NAMALWA (cell line): ENCODE data around the gene RNGTT.
"Not testable (repeated sequence)": the region's sequence is repeated elsewhere in the genome, so short reads cannot be mapped to it uniquely, and the experiment has no call there.

Experiments used
- DNase-seq: peaks from one replicate; pipeline ENCODE4 v3.0.0-alpha.2; 2015; ENCODE audit warnings: low spot score

RNGTT gene

DNA sequence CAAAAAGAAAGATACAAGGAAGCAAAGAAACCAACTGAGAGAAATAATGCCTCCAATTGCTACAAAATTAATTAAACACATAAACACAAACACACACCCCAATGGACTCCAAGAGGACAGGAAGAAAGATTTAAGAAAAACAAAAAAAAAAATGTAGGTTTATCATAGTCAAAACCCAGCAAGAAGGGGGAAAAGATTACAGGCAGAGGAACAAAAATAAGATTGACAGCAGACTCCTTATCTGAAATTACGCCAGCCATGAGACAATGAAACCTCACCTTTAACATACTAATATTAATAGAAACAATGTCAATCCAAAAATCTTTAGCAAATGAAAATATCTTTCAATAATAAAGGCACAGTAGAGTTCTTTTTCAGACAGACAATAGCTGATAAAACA, 155.8 kb downstream of the RNGTT start:
- no peak for DNase-seq

DNA sequence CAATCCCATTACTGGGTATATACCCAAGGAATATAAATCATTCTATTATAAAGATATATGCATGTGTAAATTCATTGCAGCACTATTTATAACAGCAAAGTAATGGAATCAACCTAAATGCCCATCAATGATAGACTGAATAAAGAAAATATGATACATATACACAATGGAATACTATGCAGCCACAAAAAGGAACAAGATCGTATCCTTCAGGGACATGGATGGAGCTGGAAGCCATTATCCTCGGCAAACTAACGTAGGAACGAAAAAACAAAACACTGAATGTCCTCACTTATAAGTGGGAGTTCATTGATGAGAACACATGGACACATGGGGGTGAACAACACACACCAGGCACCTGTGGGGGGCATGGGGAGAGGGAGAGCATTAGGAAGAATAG, 156.7 kb downstream of the RNGTT start:
- DNase-seq = no peak

GRCh38 chr6:88804701-88805100, 158.7 kb downstream of the RNGTT start:
- no peak for DNase-seq

DNA sequence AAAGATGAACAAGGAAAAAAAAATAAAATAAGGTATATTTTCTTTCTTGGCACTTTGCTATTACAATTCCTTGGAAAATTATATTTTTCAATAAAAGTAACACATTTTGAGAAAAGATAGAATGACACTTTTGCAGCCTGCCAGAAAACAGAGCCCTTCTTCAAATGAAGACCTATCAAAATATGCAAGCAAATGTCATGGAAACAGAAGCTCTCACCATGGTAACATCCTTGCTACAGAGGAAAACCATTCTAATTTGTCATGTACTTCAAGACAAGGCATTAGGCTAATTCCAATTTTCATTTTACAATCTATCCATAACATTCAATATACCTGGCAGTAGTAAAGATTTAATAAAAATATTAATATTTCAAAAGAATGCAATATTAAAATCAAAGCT, 177.9 kb downstream of the RNGTT start:
- no peak for DNase-seq

DNA sequence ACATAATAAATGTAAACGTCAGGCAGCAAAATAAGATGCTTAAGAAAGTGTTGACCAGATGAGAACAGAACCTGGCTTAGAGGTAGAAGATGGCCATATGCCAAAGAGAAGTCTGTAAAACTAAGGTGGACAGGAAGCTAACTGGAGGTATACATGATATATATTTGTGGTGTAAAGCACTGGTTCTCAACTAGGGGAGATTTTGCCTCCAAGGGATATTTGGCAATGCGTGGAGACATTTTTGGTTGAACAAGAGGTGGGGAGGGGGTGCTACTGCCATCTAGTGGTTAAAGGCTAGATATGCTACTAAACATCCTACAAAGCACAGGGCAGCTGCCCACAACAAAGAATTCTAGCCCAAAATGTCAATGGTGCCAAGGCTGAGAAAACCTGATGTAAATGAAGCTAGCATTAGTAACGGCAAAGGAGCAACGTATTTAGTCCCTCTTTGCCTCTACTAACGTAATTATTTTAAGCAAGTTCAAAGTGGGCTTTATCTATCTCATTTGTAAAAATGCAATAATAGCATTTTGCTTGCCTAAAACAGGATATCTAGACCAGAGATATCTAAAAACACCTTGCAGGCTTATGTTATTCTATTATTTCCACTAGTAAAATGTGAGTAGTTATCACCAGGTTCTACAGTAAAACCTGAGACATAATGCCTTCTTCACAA, 182.6 kb downstream of the RNGTT start:
- DNase-seq = peak; percentile 91

DNA sequence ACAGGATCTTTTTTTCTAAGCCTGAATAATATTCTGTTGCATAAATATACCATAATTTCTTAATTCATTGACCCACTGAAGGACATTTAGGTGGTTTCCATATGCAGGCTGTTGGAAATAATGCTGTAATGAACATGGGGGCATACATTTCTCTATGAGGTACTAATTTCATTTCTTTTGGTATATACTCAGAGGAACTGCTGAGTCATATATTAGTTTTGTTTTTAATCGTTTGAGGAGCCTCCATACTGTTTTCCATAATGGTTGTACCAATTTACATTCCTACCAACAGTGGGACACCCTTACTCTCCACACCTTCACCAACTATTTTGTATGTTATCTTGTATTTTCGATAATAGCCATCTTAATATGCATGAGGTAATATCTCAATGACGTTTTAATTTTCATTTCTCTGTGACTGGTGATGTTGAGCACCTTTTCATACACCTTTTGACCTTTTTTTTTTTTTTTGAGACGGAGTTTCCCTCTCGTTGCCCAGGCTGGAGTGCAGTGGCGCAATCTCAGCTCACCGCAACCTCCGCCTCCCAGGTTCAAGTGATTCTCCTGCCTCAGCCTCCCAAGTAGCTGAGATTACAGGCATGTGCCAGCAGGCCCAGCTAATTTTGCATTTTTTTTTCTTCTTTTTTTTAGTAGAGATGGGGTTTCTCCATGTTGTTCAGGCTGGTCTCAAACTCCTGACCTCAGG, 187.4 kb downstream of the RNGTT start:
- no peak for DNase-seq

- not testable (repeated sequence) for DNase-seq
Measured at GRCh38 chr6:88768114-88768513, 195.3 kb downstream of the RNGTT start.

GRCh38 chr6:88764081-88764480, 199.3 kb downstream of the RNGTT start:
- no peak for DNase-seq

GRCh38 chr6:88763160-88763559, 200.3 kb downstream of the RNGTT start:
- DNase-seq = no peak

GRCh38 chr6:88761237-88762031, 202.0 kb downstream of the RNGTT start:
- peak; percentile 82 for DNase-seq

DNA sequence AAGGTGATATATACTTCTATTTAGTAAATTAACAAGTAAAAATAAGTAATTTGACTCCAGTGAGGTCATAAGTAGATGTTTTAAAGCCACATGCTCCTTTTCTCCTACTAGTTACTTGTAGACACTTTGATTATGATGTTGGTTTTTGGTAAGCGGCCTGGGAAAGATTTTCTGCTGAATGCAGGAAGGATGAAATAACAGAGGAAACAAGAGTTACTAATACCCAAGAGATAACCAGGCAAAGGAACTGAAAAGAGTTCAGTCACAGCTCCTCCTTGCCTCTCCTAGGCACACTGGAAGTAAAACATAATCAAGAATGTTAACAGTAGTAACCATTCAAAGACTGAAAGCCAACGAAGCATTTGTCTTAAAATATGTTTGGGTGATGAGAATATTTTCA, 203.3 kb downstream of the RNGTT start:
- no peak for DNase-seq

- no peak for DNase-seq
Measured at GRCh38 chr6:88750936-88751335, 212.5 kb downstream of the RNGTT start.

- DNase-seq = no peak
Measured at GRCh38 chr6:88749849-88750248, 213.6 kb downstream of the RNGTT start.

DNA sequence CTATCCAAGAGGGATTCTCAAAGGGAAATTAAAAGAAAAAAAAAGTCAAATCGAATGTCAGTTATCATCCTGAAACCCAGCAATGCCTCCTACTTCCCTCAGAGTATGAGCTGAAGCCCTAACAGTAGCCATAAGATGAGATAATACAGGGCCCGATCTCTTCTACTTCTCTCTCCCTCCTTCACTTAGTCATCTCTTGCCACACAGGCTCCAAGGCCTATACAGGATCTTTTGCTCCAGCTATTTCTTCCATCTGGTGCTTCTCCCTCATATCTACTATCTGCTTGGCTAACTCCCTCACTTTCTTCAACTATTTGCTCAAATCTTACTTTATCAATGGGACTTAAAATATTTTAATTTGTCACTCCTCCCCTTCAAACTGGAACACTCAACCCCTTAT, 215.3 kb downstream of the RNGTT start:
- no peak for DNase-seq

GRCh38 chr6:88741939-88742338, 221.5 kb downstream of the RNGTT start:
- no peak for DNase-seq

DNA sequence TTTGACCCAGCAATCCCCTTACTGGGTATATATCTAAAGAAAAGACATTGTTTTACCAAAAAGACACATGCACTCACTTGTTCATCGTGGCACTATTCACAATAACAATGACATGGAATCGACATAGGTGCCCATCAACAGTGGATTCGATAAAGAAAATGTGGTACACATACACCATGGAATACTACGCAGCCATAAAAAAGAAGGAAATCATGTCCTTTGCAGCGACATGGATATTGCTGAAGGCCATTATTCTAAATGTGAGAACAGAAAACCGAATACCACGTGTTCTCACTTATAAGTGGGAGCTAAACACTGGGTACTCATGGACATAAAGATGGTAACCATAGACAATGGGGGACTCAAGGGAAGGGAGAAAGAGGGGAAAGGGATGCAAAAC, 222.3 kb downstream of the RNGTT start:
- no peak for DNase-seq

DNA sequence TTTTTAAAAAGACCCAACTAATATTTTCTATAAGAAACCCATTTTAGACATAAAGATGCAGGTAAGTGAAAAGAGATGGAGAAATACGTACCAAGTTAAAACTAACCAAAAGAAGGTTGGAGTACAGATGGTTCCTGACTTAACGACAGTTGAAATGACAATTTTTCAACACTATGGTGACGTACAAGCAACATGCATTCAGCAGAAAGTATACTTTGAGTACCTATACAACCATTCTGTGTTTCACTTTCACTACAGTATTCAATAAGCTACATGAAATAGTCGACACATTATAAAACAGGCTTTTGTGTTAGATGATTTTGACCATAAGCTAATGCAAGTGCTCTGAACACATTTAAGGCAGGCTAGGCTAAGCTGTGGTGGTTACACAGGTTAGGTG, 228.9 kb downstream of the RNGTT start:
- DNase-seq = no peak

DNA sequence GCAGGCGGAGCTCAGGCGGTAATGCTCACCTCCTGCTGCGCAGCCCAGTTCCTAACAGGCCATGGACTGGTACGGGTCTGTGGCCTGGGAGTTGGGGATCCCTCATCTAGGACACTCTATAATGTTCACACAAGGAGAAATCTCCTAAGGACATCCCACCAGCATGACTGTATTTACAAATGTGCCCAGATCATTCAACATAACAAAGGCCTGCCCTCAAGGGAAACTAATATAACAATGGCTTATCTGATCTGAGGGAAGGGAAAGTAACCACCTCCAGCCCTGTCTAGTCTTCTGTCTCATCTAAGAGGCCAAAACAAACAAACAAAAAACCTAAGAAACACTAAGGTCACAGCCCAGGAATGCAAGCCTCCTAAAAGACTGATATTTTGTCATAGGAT, 232.8 kb downstream of the RNGTT start:
- no peak for DNase-seq

GRCh38 chr6:88728756-88729155, 234.7 kb downstream of the RNGTT start:
- DNase-seq = no peak

DNA sequence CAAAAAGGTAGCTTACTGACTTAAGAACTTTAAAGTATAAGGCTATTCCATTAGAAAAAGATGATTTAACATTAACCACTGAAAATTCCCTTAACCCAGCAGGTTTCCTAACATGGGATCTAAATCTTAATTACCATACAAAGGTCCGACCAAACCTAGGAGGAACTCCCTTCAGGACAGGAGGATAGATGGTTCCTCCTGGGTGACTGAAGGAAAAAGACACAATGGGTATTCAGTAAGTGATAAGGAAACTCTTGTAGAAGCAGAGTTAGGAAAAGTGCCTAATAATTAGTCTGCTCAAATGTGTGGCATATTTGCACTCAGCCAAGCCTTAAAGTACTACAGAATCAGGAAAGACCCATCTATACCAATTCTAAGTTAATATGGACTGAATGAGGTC, 237.0 kb downstream of the RNGTT start:
- DNase-seq = not testable (repeated sequence)

DNA sequence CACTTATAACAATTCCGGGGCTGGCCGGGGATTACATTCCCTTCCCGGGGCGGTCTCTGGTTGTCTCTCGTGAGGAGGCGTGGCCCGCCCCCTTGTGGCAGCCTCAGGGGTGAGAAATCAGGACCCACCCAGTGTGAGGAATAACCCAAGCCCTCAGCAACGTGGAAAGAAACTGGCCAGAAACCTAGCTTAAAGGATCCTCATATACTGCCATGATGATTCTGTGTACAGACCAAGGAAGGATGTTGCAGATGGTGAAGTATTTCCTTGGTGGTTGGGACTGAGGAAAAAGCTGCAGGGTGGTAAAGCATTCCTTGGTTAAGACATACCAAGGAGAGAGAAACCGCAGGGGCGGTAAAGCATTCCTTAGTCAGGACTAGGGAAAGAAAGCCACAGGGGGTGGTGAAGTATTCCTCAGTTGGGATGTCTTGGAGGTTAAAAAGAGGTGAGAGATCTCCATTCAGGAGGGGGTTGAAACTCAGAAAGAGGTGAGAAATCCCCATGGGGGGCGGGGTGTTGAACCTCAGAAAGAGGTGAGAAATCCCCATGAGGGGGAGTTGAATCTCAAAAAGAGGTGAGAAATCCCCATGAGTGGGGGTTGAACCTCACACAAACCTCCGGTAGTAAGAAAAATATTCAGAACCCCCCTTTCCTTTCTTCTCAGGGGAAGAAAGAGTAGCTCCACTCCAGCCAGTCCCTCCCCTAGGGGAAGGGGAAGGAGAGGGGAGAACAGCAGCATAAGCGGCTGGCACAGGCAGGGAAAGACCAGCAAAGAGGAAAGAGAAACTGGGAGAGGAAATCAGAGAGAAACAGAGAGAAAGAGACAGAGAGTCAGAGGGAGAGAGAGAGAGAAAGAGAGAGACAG, 238.1 kb downstream of the RNGTT start:
- DNase-seq = peak; percentile 10

GRCh38 chr6:88722686-88723085, 240.7 kb downstream of the RNGTT start:
- DNase-seq = no peak
